ENCODE measurements around the gene FAM53B. TPM values are rescaled to one million over a fixed set of nuclear protein-coding genes. Genes with fewer than 3 reads are reported as not detected.

FAM53B gene
- polyA plus RNA-seq, 1 of the 3 experiments (the other 2 are of a cell fraction): 5.6 TPM

DNA sequence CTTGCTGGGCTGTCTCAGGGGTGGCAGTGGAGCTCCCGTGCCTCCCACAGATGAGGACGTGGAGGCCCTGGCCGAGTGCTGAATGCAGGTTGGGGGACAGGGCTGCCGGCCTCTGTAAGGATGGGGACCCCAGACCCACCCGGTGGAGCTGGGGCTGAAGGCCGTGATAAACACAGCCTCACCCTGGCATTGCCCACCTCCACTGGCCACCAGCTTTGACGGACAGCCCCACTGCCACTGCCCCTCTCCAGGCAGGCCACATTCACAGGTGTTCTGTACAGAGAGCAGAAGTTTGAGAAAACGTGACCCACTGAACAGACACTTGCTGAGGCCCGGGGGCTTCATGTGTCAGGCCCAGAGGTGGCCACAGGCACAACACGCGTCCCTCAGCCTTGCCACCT is 156.4 kb downstream of the FAM53B start (continued):
- TF ChIP-seq EP300 (IDR thresholded peaks at IDR 0.05; ENCODE audit: borderline replicate concordance in 1 of 2, low read depth in 1 of 2, low read length in 1 of 2): no peak
- TF ChIP-seq, protein P1, sequence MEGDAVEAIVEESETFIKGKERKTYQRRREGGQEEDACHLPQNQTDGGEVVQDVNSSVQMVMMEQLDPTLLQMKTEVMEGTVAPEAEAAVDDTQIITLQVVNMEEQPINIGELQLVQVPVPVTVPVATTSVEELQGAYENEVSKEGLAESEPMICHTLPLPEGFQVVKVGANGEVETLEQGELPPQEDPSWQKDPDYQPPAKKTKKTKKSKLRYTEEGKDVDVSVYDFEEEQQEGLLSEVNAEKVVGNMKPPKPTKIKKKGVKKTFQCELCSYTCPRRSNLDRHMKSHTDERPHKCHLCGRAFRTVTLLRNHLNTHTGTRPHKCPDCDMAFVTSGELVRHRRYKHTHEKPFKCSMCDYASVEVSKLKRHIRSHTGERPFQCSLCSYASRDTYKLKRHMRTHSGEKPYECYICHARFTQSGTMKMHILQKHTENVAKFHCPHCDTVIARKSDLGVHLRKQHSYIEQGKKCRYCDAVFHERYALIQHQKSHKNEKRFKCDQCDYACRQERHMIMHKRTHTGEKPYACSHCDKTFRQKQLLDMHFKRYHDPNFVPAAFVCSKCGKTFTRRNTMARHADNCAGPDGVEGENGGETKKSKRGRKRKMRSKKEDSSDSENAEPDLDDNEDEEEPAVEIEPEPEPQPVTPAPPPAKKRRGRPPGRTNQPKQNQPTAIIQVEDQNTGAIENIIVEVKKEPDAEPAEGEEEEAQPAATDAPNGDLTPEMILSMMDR (IDR thresholded peaks at IDR 0.05): no peak

DNA sequence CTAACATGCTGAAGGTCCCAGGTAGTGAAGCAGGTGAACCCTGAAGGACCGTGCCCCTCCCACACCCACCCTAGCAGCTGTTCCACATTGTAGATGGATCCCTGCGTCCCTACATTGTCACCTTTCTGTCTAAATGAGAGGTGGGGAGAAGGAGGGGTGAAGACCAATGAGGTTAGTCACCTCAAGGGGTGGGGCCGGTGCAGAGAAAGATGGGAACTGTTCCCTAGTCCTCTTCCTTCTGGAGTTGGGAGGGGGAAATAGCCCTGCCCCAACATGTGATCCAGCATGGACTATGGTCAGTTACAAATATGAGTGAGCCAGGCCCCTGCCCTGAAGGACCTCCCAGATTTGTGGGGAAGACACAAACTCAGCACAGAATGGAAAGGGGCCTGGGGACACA is 158.0 kb downstream of the FAM53B start:
- H3K9me3 ChIP-seq: no peaks in the 10 kb centered on the region
- TF ChIP-seq GABPA (IDR thresholded peaks at IDR 0.05; ENCODE audit: low read depth) (no peak), RXRA (IDR thresholded peaks at IDR 0.05; ENCODE audit: borderline replicate concordance, low read depth) (no peak), FOSL2 (IDR thresholded peaks at IDR 0.05; ENCODE audit: borderline replicate concordance, low read depth) (no peak), TAF1 (IDR thresholded peaks at IDR 0.05; ENCODE audit: borderline replicate concordance, low read depth, low read length) (no peak), MXI1 (IDR thresholded peaks at IDR 0.05; ENCODE audit: low read depth, low read length) (no peak), MEF2A (IDR thresholded peaks at IDR 0.05; ENCODE audit: borderline replicate concordance, low read depth) (no peak), RCOR1 (IDR thresholded peaks at IDR 0.05; ENCODE audit: low read length) (no peak), JUND (IDR thresholded peaks at IDR 0.05) (no peak), YY1 (IDR thresholded peaks at IDR 0.05; ENCODE audit: low read depth) (no peak), FOXM1 (IDR thresholded peaks at IDR 0.05; ENCODE audit: low read depth) (no peak), RFX5 (IDR thresholded peaks at IDR 0.05; ENCODE audit: low read length) (no peak), GATA2 (CRISPR knock-in tag; IDR thresholded peaks at IDR 0.05) (no peak), EZH2phosphoT487 (IDR thresholded peaks at IDR 0.05; ENCODE audit: borderline replicate concordance, low read depth) (no peak), NRF1 (IDR thresholded peaks at IDR 0.05; ENCODE audit: low read depth, low read length) (no peak)
- TF ChIP-seq, protein P2, sequence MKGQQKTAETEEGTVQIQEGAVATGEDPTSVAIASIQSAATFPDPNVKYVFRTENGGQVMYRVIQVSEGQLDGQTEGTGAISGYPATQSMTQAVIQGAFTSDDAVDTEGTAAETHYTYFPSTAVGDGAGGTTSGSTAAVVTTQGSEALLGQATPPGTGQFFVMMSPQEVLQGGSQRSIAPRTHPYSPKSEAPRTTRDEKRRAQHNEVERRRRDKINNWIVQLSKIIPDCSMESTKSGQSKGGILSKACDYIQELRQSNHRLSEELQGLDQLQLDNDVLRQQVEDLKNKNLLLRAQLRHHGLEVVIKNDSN (IDR thresholded peaks at IDR 0.05; ENCODE audit: borderline replicate concordance, low read depth): no peak
- TF ChIP-seq, protein P3, sequence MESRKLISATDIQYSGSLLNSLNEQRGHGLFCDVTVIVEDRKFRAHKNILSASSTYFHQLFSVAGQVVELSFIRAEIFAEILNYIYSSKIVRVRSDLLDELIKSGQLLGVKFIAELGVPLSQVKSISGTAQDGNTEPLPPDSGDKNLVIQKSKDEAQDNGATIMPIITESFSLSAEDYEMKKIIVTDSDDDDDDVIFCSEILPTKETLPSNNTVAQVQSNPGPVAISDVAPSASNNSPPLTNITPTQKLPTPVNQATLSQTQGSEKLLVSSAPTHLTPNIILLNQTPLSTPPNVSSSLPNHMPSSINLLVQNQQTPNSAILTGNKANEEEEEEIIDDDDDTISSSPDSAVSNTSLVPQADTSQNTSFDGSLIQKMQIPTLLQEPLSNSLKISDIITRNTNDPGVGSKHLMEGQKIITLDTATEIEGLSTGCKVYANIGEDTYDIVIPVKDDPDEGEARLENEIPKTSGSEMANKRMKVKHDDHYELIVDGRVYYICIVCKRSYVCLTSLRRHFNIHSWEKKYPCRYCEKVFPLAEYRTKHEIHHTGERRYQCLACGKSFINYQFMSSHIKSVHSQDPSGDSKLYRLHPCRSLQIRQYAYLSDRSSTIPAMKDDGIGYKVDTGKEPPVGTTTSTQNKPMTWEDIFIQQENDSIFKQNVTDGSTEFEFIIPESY (IDR thresholded peaks at IDR 0.05; ENCODE audit: borderline replicate concordance, low read depth): no peak
- TF ChIP-seq, protein P4, sequence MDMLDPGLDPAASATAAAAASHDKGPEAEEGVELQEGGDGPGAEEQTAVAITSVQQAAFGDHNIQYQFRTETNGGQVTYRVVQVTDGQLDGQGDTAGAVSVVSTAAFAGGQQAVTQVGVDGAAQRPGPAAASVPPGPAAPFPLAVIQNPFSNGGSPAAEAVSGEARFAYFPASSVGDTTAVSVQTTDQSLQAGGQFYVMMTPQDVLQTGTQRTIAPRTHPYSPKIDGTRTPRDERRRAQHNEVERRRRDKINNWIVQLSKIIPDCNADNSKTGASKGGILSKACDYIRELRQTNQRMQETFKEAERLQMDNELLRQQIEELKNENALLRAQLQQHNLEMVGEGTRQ (IDR thresholded peaks at IDR 0.05; ENCODE audit: borderline replicate concordance, low read depth, low read length): no peak
- TF ChIP-seq, protein P5, sequence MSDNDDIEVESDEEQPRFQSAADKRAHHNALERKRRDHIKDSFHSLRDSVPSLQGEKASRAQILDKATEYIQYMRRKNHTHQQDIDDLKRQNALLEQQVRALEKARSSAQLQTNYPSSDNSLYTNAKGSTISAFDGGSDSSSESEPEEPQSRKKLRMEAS (IDR thresholded peaks at IDR 0.05; ENCODE audit: low read depth): no peak
- WGBS (ENCODE audit: low lambda C conversion rate): 84% methylated on average over 3 of the region's 3 CpGs
- no peak overlapping the region for H3K9ac ChIP-seq
- H3K27ac ChIP-seq (ENCODE audit: low read depth in 2 of 2, low read length in 1 of 2): no peak overlapping the region
- H3K36me3 ChIP-seq (replicated peaks in 1 of 2; ENCODE audit: control insufficient read depth in 1 of 2, insufficient read depth in 2 of 2, low read length in 1 of 2): no peaks in the 10 kb centered on the region
- no peaks in the 10 kb centered on the region for H3K9me2 ChIP-seq
- H3K4me2 ChIP-seq: no peak overlapping the region
- H3K27me3 ChIP-seq (ENCODE audit: insufficient read depth): no peaks in the 10 kb centered on the region
- CTCF ChIA-PET: no interaction called here
- no peak for DNase-seq
- H2AFZ ChIP-seq (ENCODE audit: low read depth): no peak overlapping the region
- H3K4me1 ChIP-seq (ENCODE audit: control insufficient read depth in 1 of 2, insufficient read depth in 2 of 2, low read depth in 1 of 2, low read length in 1 of 2): peaks cover 0 to 8% of the 10 kb centered on the region in 2 experiments; a peak in 1 of 4 replicates
- POLR2A ChIA-PET: no interaction called here
- no peaks in the 10 kb centered on the region for H3K79me2 ChIP-seq (ENCODE audit: insufficient read depth)
- no peak overlapping the region for H3K4me3 ChIP-seq (ENCODE audit: low read depth in 2 of 2, low read length in 1 of 2)
- no peaks in the 10 kb centered on the region for H4K20me1 ChIP-seq (ENCODE audit: insufficient read depth)
- no peaks in the 10 kb centered on the region for H3F3A ChIP-seq (replicated peaks; ENCODE audit: insufficient read depth)
